Retinal pigment epithelial cell (primary cell): ENCODE results near the gene PIK3C3.

Experiments used
- DNase-seq: peaks from one replicate; pipeline ENCODE4 v3.0.0-alpha.2; 2010; ENCODE audit warnings: low read depth
- H3K4me3 ChIP-seq: 2 replicates; pipeline ENCODE4 v1.5.1; 2011; ENCODE audit warnings: mild to moderate bottlenecking, low read length, control low read depth, moderate library complexity
- TF ChIP-seq, protein P1 (sequence below): conservative IDR thresholded peaks from 2 replicates; pipeline ENCODE4 v1.5.1; 2011; ENCODE audit warnings: low read depth, low read length, control low read depth, inconsistent platforms

Gene PIK3C3

DNA sequence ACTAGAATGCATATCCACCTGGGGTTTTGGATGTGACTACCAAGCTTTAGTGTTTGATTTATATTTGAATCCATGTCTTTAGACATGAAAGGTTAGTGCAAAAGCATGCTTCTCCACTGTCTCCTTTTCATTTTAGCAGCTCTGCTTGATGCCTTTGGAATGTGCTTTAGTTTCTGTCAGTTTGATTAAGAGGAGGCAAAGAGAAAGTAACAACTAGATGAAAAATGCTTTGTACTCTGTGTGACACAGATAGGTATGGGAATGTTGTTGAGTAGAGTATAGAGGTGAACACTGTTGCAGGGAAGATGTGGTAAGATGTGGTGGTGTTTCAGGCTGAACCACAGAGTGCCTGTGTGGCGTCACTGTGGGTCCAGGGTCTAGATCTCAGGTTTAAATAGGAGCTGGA is 19.8 kb downstream of the PIK3C3 start:
- TF ChIP-seq, protein P1, sequence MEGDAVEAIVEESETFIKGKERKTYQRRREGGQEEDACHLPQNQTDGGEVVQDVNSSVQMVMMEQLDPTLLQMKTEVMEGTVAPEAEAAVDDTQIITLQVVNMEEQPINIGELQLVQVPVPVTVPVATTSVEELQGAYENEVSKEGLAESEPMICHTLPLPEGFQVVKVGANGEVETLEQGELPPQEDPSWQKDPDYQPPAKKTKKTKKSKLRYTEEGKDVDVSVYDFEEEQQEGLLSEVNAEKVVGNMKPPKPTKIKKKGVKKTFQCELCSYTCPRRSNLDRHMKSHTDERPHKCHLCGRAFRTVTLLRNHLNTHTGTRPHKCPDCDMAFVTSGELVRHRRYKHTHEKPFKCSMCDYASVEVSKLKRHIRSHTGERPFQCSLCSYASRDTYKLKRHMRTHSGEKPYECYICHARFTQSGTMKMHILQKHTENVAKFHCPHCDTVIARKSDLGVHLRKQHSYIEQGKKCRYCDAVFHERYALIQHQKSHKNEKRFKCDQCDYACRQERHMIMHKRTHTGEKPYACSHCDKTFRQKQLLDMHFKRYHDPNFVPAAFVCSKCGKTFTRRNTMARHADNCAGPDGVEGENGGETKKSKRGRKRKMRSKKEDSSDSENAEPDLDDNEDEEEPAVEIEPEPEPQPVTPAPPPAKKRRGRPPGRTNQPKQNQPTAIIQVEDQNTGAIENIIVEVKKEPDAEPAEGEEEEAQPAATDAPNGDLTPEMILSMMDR = no peak
- no peak overlapping the region for H3K4me3 ChIP-seq
- DNase-seq = no peak

DNA sequence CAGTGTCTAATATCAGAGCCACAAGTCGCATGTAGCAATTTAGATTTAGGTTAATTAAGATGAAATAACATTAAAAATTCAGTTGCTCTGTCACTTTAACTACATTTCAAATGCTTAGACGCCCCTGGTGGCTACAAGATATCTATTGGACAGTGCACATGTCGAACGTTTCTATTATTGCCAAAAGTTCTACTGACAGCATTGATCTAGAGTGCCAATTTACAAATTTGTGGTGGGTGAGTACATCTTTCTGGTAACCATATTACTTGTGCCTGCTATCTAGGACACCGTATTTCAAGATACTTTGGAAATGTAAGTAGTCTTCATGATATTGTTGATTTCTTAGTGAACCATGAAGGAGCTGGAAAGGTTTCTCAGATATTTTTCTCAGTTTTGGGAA is 20.2 kb downstream of the PIK3C3 start:
- no peak overlapping the region for H3K4me3 ChIP-seq
- TF ChIP-seq, protein P1 = no peak
- no peak for DNase-seq

DNA sequence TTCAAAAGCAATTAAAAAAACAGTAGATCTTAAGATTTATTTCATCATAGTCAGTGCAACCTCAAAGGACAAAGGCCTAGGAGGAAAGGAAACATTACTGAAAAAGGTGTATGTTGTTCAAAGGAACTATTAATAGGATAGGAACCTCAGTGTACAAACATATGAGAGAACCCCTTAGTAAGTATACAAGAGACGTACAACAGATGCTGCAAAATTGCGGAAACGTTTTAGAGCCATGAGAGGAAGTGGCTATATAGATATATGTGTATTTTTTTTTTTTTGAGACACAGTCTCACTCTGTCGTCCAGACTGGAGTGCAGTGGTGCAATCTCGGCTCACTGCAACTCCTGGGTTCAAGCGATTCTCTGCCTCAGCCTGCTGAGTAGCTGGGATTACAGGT is 22.2 kb downstream of the PIK3C3 start:
- no peak for DNase-seq
- TF ChIP-seq, protein P1 = no peak

GRCh38 chr18:41982942-41983660 is 28.1 kb downstream of the PIK3C3 start:
- DNase-seq = no peak
- TF ChIP-seq, protein P1 = no peak
- no peak overlapping the region for H3K4me3 ChIP-seq

More for the DNA sequence above, 22.2 kb downstream of the PIK3C3 start:
- no peak overlapping the region for H3K4me3 ChIP-seq

DNA sequence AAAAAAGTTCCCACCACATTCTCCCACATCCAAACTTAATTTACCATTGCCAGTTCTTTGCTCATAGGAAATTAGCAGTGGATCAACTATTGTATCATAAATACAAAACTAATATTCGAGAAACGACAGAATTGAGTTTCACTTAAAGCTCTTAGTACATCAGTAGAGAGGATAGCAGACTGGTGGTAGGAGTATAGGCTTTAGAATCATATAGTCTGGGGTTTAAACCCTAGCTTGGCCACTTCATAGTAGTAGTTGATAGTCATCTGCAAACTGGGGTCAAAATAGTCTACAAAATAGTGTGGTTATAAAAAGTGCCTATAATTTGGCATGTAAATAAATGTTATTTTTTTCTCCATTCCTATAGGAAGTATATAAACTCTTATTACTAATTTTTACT is 30.9 kb downstream of the PIK3C3 start:
- H3K4me3 ChIP-seq = no peak overlapping the region
- no peak for DNase-seq
- TF ChIP-seq, protein P1 = no peak

DNA sequence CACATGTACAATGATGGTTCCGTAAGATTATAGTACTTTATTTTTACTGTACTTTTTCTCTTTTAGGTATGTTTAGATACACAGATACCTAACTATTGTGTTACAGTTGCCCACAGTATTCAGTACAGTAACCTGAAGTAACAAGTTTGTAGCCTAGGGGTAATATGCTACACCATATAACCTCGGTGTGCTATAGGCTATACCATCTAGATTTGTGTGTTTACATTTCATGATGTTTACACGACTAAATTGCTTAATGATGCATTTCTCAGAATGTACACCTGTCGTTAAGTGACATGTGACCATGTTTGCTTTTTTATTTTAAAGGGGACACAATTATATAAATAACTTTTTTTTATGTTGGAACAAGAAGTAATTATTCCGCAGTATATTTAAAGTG is 34.5 kb downstream of the PIK3C3 start:
- TF ChIP-seq, protein P1 = no peak
- DNase-seq = no peak
- no peak overlapping the region for H3K4me3 ChIP-seq

DNA sequence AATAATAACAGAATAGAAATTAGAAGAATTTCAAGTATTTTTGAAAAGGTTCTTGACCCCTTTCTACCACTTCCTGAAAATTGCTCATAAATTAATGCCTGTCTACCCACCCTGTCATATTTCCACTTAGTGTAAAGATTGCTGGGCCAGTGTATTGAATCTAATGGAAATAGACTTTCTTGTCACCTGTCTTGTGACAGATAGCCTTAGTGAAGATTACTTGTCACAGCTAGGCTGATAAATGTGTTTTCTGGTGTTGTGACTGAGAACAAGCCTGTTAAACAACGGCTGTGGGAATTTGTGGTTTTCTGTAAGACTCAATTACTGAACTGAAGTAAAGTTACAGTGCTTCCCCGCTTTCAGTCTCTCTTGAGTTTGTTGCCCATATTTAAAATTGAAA is 37.0 kb downstream of the PIK3C3 start:
- TF ChIP-seq, protein P1 = no peak
- H3K4me3 ChIP-seq = no peak overlapping the region
- no peak for DNase-seq
